Neutrophil (primary cell): Measurements from ENCODE around the gene ZNF460.

ENCODE experiments used
- H3K27ac ChIP-seq: fragments of 200-600 bp; sonication (generic); 2 replicates; pipeline ENCODE4 v1.5.1; 2016; ENCODE audit warnings: mild to moderate bottlenecking, moderate library complexity
- H3K27me3 ChIP-seq: fragments of 200-600 bp; sonication (generic); 2 replicates; pipeline ENCODE4 v1.6.0; 2016; ENCODE audit warnings: mild to moderate bottlenecking
- H3K36me3 ChIP-seq: fragments of 200-600 bp; sonication (generic); 2 replicates; pipeline ENCODE4 v1.5.1; 2017
- H3K4me1 ChIP-seq, 2 experiments: fragments of 200-600 bp in 1 of 2; sonication (generic) in 1 of 2; 1 replicate in 1 of 2; 2 replicates in 1 of 2; pipeline versions ENCODE4 v1.5.1 to v1.6.1; 2013 to 2016; ENCODE audit warnings: low read depth in 1 of 2, low read length in 1 of 2, mild to moderate bottlenecking in 1 of 2, moderate library complexity in 1 of 2; ENCODE audit not compliant: control insufficient read depth in 1 of 2, insufficient read depth in 1 of 2
- H3K4me3 ChIP-seq, 2 experiments: fragments of 200-600 bp in 1 of 2; sonication (generic) in 1 of 2; 1 replicate in 1 of 2; 2 replicates in 1 of 2; pipeline ENCODE4 v1.5.1; 2013 to 2016; ENCODE audit warnings: low read depth in 1 of 2, low read length in 1 of 2, mild to moderate bottlenecking in 1 of 2, moderate library complexity in 1 of 2
- H3K9me3 ChIP-seq: fragments of 200-600 bp; sonication (generic); 2 replicates; pipeline ENCODE4 v1.5.1; 2016
- CTCF ChIP-seq: fragments of 200-600 bp; sonication (generic); IDR thresholded peaks from 2 replicates; pipeline ENCODE4 v1.5.1; 2016; ENCODE audit warnings: antibody characterized with exemption

Gene ZNF460

GRCh38 chr19:57282011-57282643 is 1.8 kb downstream of the ZNF460 start:
- H3K27ac ChIP-seq, result no peak overlapping the region
- peaks cover 22 to 23% of the 10 kb centered on the region in 2 experiments for H3K4me1 ChIP-seq
- H3K27me3 ChIP-seq, result no peaks in the 10 kb centered on the region
- no peak overlapping the region for H3K4me3 ChIP-seq
- no peaks in the 10 kb centered on the region for H3K9me3 ChIP-seq
- no peak for TF ChIP-seq CTCF
- peaks cover 25% of the 10 kb centered on the region for H3K36me3 ChIP-seq

- no peak overlapping the region for H3K27ac ChIP-seq
- H3K36me3 ChIP-seq, result peaks cover 71% of the 10 kb centered on the region
- H3K9me3 ChIP-seq, result peaks cover 26% of the 10 kb centered on the region
- TF ChIP-seq CTCF, result no peak
- H3K4me3 ChIP-seq, result no peak overlapping the region
- no peaks in the 10 kb centered on the region for H3K27me3 ChIP-seq
- H3K4me1 ChIP-seq, result no peaks in the 10 kb centered on the region
Measured at GRCh38 chr19:57288373-57288772, 8.1 kb downstream of the ZNF460 start.

GRCh38 chr19:57290970-57291369 is 10.7 kb downstream of the ZNF460 start:
- no peak overlapping the region for H3K27ac ChIP-seq
- no peak for TF ChIP-seq CTCF
- peaks cover 54% of the 10 kb centered on the region for H3K36me3 ChIP-seq
- no peaks in the 10 kb centered on the region for H3K27me3 ChIP-seq
- no peak overlapping the region for H3K4me3 ChIP-seq
- H3K4me1 ChIP-seq, result no peaks in the 10 kb centered on the region
- peaks cover 31% of the 10 kb centered on the region for H3K9me3 ChIP-seq

- no peaks in the 10 kb centered on the region for H3K4me1 ChIP-seq
- peaks cover 31% of the 10 kb centered on the region for H3K9me3 ChIP-seq
- no peaks in the 10 kb centered on the region for H3K27me3 ChIP-seq
- no peak overlapping the region for H3K4me3 ChIP-seq
- no peak overlapping the region for H3K27ac ChIP-seq
- no peak for TF ChIP-seq CTCF
- peaks cover 43% of the 10 kb centered on the region for H3K36me3 ChIP-seq
Measured at GRCh38 chr19:57292547-57292946, 12.3 kb downstream of the ZNF460 start.

- TF ChIP-seq CTCF, result no peak
- H3K9me3 ChIP-seq, result peaks cover 31% of the 10 kb centered on the region
Measured at GRCh38 chr19:57293719-57294118, 13.4 kb downstream of the ZNF460 start.

More at GRCh38 chr19:57293719-57294118, 13.4 kb downstream of the ZNF460 start:
- H3K4me1 ChIP-seq, result no peaks in the 10 kb centered on the region
- no peak overlapping the region for H3K27ac ChIP-seq
- H3K36me3 ChIP-seq, result peaks cover 33% of the 10 kb centered on the region
- no peak overlapping the region for H3K4me3 ChIP-seq
- H3K27me3 ChIP-seq, result no peaks in the 10 kb centered on the region
